GM19043 (cell line): ENCODE data around the gene ZFP69B.
"Not testable (repeated sequence)": the region's sequence is repeated elsewhere in the genome, so short reads cannot be mapped to it uniquely, and the experiment has no call there.

ENCODE experiments used
- ATAC-seq: cut with Tn5 transposase; IDR thresholded peaks from one replicate; pipeline ENCODE4 v1.9.1; 2021; ENCODE audit warnings: low read depth; ENCODE audit not compliant: unreplicated experiment

Gene ZFP69B

GRCh38 chr1:40435471-40435870 is 14.8 kb upstream of the ZFP69B start:
- ATAC-seq, result no peak

- ATAC-seq, result no peak
Measured at GRCh38 chr1:40435876-40436275, 14.4 kb upstream of the ZFP69B start.

- ATAC-seq, result no peak
Measured at GRCh38 chr1:40438391-40439015, 11.8 kb upstream of the ZFP69B start.

GRCh38 chr1:40439247-40439646 is 11.0 kb upstream of the ZFP69B start:
- ATAC-seq, result no peak

- ATAC-seq, result no peak
Measured at GRCh38 chr1:40450495-40451237, 390 bp downstream of the ZFP69B start.

GRCh38 chr1:40451238-40451585 is 936 bp downstream of the ZFP69B start:
- no peak for ATAC-seq

- ATAC-seq, result no peak
Measured at GRCh38 chr1:40454873-40455272, 4.6 kb downstream of the ZFP69B start.

GRCh38 chr1:40462956-40463590 is 12.8 kb downstream of the ZFP69B start:
- ATAC-seq, result no peak

- ATAC-seq, result no peak
Measured at GRCh38 chr1:40469327-40469726, 19.1 kb downstream of the ZFP69B start.

GRCh38 chr1:40475268-40475667 is 25.0 kb downstream of the ZFP69B start:
- no peak for ATAC-seq

- peak; percentile 66 for ATAC-seq
Measured at GRCh38 chr1:40476924-40477677, 26.8 kb downstream of the ZFP69B start, which contains the start of gene ZFP69. TSS of gene ZFP69 (plus strand) at chr1:40477290. CDS start at chr1:40479362, 2,072 bp downstream.

GRCh38 chr1:40477678-40478053 is 27.4 kb downstream of the ZFP69B start:
- no peak for ATAC-seq

GRCh38 chr1:40478276-40478675 is 28.0 kb downstream of the ZFP69B start:
- ATAC-seq, result no peak

GRCh38 chr1:40479156-40479555 is 28.9 kb downstream of the ZFP69B start:
- ATAC-seq, result no peak

GRCh38 chr1:40495315-40495903 is 45.1 kb downstream of the ZFP69B start:
- ATAC-seq, result no peak

GRCh38 chr1:40502651-40503050 is 52.4 kb downstream of the ZFP69B start:
- not testable (repeated sequence) for ATAC-seq

GRCh38 chr1:40507973-40508372 is 57.7 kb downstream of the ZFP69B start:
- ATAC-seq, result no peak

GRCh38 chr1:40508375-40509341 is 58.4 kb downstream of the ZFP69B start, which contains the start of gene EXO5:
TSS of gene EXO5 (plus strand) at chr1:40508767. CDS start at chr1:40514545, 5,778 bp downstream.
- ATAC-seq, result peak; percentile 95
